Mammary epithelial cell (primary cell): ENCODE measurements around the gene RTTN.

Source experiments
- CTCF ChIP-seq, 2 donors: IDR thresholded peaks in 1 of 2; conservative IDR thresholded peaks in 1 of 2; 2 replicates each; pipeline ENCODE4 v1.5.1; 2011 to 2012; ENCODE audit warnings: inconsistent platforms in 2 of 2, low read length in 2 of 2, mild to moderate bottlenecking in 2 of 2, control low read depth in 1 of 2, low read depth in 1 of 2; ENCODE audit not compliant: insufficient read depth in 1 of 2; ENCODE audit errors: extremely low read depth in 1 of 2
- EZH2 ChIP-seq: IDR thresholded peaks from 2 replicates; pipeline ENCODE4 v1.6.1; 2012; ENCODE audit warnings: low read length, inconsistent platforms, borderline replicate concordance

GRCh38 chr18:69980509-69980908, 225.0 kb downstream of the RTTN start:
- no peak for TF ChIP-seq CTCF (conservative IDR thresholded peaks at IDR 0.05 in 1 of 2, IDR thresholded peaks at IDR 0.05 in 1 of 2; ENCODE audit: extremely low read depth in 1 of 2, insufficient read depth in 1 of 2, low read depth in 1 of 2, low read length in 2 of 2)
- TF ChIP-seq EZH2 = no peak
